Nephron (organoid): ENCODE results near the gene HMGN5.
A peak's percentile ranks its signal among the peaks of the same experiment; 100 is the strongest.

Experiments used
- H3K27ac Mint-ChIP-seq, 3 experiments: 2 replicates each; pipeline ENCODE4 v1.8.0; 2020; ENCODE audit warnings: mixed read lengths in 3 of 3, mild to moderate bottlenecking in 2 of 3, moderate library complexity in 1 of 3
- H3K27me3 Mint-ChIP-seq: 2 replicates; pipeline ENCODE4 v1.8.0; 2021; ENCODE audit warnings: low read depth, mild to moderate bottlenecking, moderate library complexity, mixed read lengths
- H3K36me3 Mint-ChIP-seq: 2 replicates; pipeline ENCODE4 v1.8.0; 2020; ENCODE audit warnings: low read depth, mixed read lengths
- H3K4me1 Mint-ChIP-seq: 2 replicates; pipeline ENCODE4 v1.8.0; 2020; ENCODE audit warnings: mixed read lengths
- H3K4me3 Mint-ChIP-seq, 3 experiments: 2 replicates each; pipeline ENCODE4 v1.8.0; 2020; ENCODE audit warnings: mild to moderate bottlenecking in 3 of 3, mixed read lengths in 3 of 3, moderate library complexity in 2 of 3
- H3K9me3 Mint-ChIP-seq: 2 replicates; pipeline ENCODE4 v1.8.0; 2020; ENCODE audit warnings: mixed read lengths
- TF ChIP-seq, protein P1 (sequence below), 3 experiments: fragments of 200-600 bp; sonication (generic); IDR thresholded peaks; one replicate each; pipeline ENCODE4 v1.5.0; 2021; ENCODE audit warnings: antibody characterized with exemption in 3 of 3; ENCODE audit not compliant: unreplicated experiment in 3 of 3

Gene HMGN5

DNA sequence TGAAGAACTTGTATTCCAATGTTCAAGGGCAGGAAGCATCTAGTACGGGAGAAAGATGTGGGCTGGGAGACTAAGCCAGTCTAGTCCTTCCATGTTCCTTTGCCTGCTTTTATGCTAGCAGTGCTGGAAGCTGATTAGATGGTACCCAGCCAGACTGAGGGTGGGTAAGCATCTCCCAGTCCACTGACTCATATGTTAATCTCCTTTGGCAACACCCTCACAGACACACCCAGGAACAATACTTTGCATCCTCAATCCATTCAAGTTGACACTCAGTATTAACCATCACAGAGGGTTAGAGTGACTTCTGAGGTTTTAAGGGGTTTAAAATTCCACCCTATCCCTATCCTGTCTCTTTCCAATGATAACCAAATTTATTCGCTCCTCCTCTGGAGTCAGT lies 6.5 kb downstream of the HMGN5 start:
- Mint-ChIP-seq H3K27me3 (no peaks in the 10 kb centered on the region), H3K9me3 (peaks cover 7% of the 10 kb centered on the region), H3K4me1 (no peaks in the 10 kb centered on the region), H3K36me3 (no peaks in the 10 kb centered on the region), H3K4me3 (no peak overlapping the region), H3K27ac (no peak overlapping the region)
- TF ChIP-seq, protein P1, sequence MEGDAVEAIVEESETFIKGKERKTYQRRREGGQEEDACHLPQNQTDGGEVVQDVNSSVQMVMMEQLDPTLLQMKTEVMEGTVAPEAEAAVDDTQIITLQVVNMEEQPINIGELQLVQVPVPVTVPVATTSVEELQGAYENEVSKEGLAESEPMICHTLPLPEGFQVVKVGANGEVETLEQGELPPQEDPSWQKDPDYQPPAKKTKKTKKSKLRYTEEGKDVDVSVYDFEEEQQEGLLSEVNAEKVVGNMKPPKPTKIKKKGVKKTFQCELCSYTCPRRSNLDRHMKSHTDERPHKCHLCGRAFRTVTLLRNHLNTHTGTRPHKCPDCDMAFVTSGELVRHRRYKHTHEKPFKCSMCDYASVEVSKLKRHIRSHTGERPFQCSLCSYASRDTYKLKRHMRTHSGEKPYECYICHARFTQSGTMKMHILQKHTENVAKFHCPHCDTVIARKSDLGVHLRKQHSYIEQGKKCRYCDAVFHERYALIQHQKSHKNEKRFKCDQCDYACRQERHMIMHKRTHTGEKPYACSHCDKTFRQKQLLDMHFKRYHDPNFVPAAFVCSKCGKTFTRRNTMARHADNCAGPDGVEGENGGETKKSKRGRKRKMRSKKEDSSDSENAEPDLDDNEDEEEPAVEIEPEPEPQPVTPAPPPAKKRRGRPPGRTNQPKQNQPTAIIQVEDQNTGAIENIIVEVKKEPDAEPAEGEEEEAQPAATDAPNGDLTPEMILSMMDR (IDR thresholded peaks at IDR 0.05; ENCODE audit: unreplicated experiment in 3 of 3), result no peak

DNA sequence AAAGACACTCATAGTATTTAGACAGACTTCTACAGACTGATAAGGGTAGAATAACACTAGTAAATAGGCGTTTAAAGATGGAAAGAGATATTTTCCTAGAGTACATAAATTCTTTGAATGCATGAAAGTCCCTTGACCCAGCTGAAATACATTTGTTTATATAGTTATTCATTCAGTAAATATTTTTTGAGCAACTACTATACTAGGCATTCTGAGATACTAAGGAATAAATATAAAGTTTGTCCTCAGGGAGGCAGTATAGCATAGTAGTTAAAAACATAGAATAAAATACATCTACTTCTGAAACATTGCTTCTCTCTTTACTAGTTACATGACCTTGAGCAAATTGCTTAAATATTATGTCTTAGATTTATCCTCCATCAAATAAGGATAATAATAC lies 27.4 kb downstream of the HMGN5 start:
- Mint-ChIP-seq H3K9me3 (peaks cover 16% of the 10 kb centered on the region), H3K4me1 (no peaks in the 10 kb centered on the region), H3K36me3 (no peaks in the 10 kb centered on the region), H3K27ac (no peak overlapping the region), H3K27me3 (no peaks in the 10 kb centered on the region), H3K4me3 (no peak overlapping the region)
- TF ChIP-seq, protein P1 (IDR thresholded peaks at IDR 0.05; ENCODE audit: unreplicated experiment in 3 of 3), result peak in 2 of 3 experiments; percentile 17 to 37

DNA sequence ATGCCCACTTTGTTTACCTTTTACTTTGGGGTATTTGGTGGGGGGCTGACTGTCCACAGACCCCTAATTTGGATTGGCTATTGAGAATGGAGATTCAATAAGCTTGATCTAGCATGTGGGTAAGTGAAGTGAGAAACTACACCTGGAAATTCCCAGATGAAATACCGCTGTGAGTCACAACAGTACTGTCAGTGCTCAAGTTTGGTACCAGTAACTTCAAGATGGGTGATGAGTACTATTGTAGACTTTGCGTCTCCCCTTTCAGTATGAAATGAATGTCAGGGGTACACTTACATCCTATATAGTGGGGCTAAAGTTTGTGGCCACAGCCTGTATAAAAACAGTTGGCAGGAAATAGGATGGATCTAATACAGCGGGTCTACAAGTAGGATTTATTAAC lies 33.3 kb downstream of the HMGN5 start:
- no peaks in the 10 kb centered on the region for H3K4me1 Mint-ChIP-seq
- H3K9me3 Mint-ChIP-seq, result no peaks in the 10 kb centered on the region
- TF ChIP-seq, protein P1 (IDR thresholded peaks at IDR 0.05; ENCODE audit: unreplicated experiment in 3 of 3), result no peak
- H3K27me3 Mint-ChIP-seq, result no peaks in the 10 kb centered on the region
- no peak overlapping the region for H3K27ac Mint-ChIP-seq
- H3K36me3 Mint-ChIP-seq, result no peaks in the 10 kb centered on the region
- no peak overlapping the region for H3K4me3 Mint-ChIP-seq

DNA sequence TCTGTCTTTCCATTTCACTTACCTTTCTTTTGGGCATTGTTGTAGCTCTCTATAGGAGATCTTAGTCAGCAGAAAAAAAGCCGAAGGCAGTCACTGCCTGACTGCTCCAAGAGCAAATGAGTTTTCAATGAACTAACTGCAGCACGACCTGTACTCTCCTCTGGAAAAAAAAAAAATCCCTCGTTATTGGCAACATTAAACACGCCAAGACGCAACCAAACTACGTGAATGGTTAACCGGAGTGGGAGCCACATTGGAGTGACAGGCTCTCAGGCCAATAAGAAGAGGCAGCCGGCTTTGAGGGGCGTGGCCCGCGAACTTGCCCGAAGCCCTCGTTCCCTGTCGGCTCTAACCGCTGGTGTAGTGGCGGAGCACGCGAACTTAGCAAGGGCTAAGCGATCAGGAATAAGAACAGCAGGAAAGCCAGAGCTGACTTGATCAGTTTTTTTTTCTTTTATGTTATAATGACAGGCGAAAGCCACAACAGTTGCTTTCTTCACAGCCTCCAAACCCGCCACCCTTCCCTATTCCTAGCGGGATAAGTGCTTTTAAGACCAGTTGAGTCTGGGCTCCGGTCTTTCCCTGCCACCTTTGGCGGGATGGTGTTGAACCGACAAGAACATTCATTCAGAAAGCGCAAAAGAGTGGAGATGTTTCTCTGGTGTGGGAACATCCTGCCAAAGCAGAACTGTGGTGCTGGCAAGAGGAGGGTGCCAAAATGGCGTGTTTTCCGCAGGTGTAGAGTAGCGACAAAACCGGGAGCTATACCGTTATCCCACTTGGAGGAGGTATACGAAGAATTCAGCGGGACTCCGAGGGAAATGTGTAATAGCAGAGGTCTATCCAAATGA lies 80.0 kb downstream of the HMGN5 start:
- peak overlapping the region; percentile 64 to 93 (median 91) for H3K27ac Mint-ChIP-seq
- no peaks in the 10 kb centered on the region for H3K36me3 Mint-ChIP-seq
- H3K4me1 Mint-ChIP-seq, result peaks cover 5% of the 10 kb centered on the region
- no peaks in the 10 kb centered on the region for H3K9me3 Mint-ChIP-seq
- peak overlapping the region; percentile 91 to 94 (median 93) for H3K4me3 Mint-ChIP-seq
- TF ChIP-seq, protein P1 (IDR thresholded peaks at IDR 0.05; ENCODE audit: unreplicated experiment in 3 of 3), result no peak
- peaks cover 29% of the 10 kb centered on the region for H3K27me3 Mint-ChIP-seq

DNA sequence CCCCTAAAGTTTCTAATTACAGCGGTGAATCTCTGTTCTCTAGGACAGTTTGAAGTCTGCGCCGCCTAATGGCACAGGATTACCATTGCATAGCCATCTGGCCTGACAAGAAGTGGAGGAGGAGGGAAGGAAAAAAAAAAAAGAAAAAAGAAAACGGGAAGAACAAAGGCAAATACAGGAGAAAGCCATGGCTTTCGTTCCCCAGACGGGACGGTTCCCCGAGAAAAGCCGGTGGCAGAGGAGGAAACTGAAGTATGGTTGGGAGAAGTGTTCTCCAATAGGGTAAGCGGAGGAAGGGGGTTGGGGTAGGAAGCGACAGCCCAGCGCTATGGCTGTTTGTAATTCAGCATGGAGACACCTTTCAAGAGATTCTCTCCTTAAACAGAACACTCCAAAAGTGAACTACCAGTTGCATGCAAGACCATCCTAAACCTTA lies 80.8 kb downstream of the HMGN5 start:
- Mint-ChIP-seq H3K9me3 (no peaks in the 10 kb centered on the region), H3K36me3 (no peaks in the 10 kb centered on the region), H3K4me1 (peaks cover 5% of the 10 kb centered on the region), H3K27me3 (peaks cover 24% of the 10 kb centered on the region), H3K4me3 (peak overlapping the region; percentile 91 to 94 (median 93)), H3K27ac (peak overlapping the region; percentile 64 to 93 (median 91))
- TF ChIP-seq, protein P1 (IDR thresholded peaks at IDR 0.05; ENCODE audit: unreplicated experiment in 3 of 3), result peak; percentile 43 to 57 (median 53)
